HEK293 (cell line): ENCODE data around the gene LSM7.
A peak's percentile ranks its signal among the peaks of the same experiment; 100 is the strongest.

Experiments
- BCL11A ChIP-seq: fragments of 450-650 bp; formaldehyde crosslinking; IDR thresholded peaks from 2 replicates; pipeline ENCODE4 v1.5.1; 2016; ENCODE audit warnings: low read depth, missing biosample characterization, missing genetic modification characterization
- FEZF1 ChIP-seq: fragments of 450-650 bp; formaldehyde crosslinking; IDR thresholded peaks from 2 replicates; pipeline ENCODE4 v1.5.1; 2016; ENCODE audit warnings: missing biosample characterization, missing genetic modification characterization
- GFI1B ChIP-seq: fragments of 450-650 bp; formaldehyde crosslinking; IDR thresholded peaks from 2 replicates; pipeline ENCODE4 v1.5.1; 2016; ENCODE audit warnings: missing biosample characterization, missing genetic modification characterization
- GLI2 ChIP-seq: fragments of 450-650 bp; formaldehyde crosslinking; IDR thresholded peaks from 2 replicates; pipeline ENCODE4; 2017; ENCODE audit warnings: missing biosample characterization, missing genetic modification characterization, low read depth, borderline replicate concordance
- GLIS1 ChIP-seq: fragments of 450-650 bp; formaldehyde crosslinking; IDR thresholded peaks from 2 replicates; pipeline ENCODE4 v1.5.1; 2016; ENCODE audit warnings: missing biosample characterization, missing genetic modification characterization
- HOXA7 ChIP-seq: sonication (generic); formaldehyde crosslinking; IDR thresholded peaks from 2 replicates; pipeline ENCODE4 v1.8.1; 2022; ENCODE audit warnings: missing genetic modification reagents, borderline replicate concordance
- MZF1 ChIP-seq: fragments of 450-650 bp; formaldehyde crosslinking; IDR thresholded peaks from 2 replicates; pipeline ENCODE4 v1.5.1; 2017; ENCODE audit warnings: missing biosample characterization, missing genetic modification characterization, borderline replicate concordance
- RBAK ChIP-seq: fragments of 450-650 bp; formaldehyde crosslinking; IDR thresholded peaks from 2 replicates; pipeline ENCODE4 v1.5.1; 2016; ENCODE audit warnings: missing biosample characterization, missing genetic modification characterization
- REPIN1 ChIP-seq: fragments of 450-650 bp; formaldehyde crosslinking; IDR thresholded peaks from 2 replicates; pipeline ENCODE4 v1.5.1; 2017; ENCODE audit warnings: missing biosample characterization, missing genetic modification characterization, low read depth
- SETDB1 ChIP-seq: IDR thresholded peaks from one replicate; pipeline ENCODE4 v1.6.1; 2017; ENCODE audit warnings: mild to moderate bottlenecking, low read length, moderate library complexity, mixed read lengths; ENCODE audit not compliant: insufficient read length
- TCF7L2 ChIP-seq: IDR thresholded peaks from 2 replicates; pipeline ENCODE4 v1.6.1; 2011; ENCODE audit warnings: low read depth, mild to moderate bottlenecking, inconsistent platforms, low read length, moderate library complexity, borderline replicate concordance
- TRIM28 ChIP-seq: IDR thresholded peaks from 2 replicates; pipeline ENCODE4 v1.6.1; 2011; ENCODE audit warnings: low read length, control low read depth, borderline replicate concordance
- ZBTB17 ChIP-seq: fragments of 450-650 bp; formaldehyde crosslinking; IDR thresholded peaks from 2 replicates; pipeline ENCODE4 v1.5.1; 2016; ENCODE audit warnings: missing biosample characterization, missing genetic modification characterization
- ZBTB7A ChIP-seq: fragments of 450-650 bp; formaldehyde crosslinking; IDR thresholded peaks from 2 replicates; pipeline ENCODE4 v1.5.1; 2016; ENCODE audit warnings: low read depth, missing biosample characterization, missing genetic modification characterization
- ZFP69B ChIP-seq: fragments of 450-650 bp; formaldehyde crosslinking; IDR thresholded peaks from 2 replicates; pipeline ENCODE4 v1.5.1; 2016; ENCODE audit warnings: missing biosample characterization, missing genetic modification characterization
- ZNF140 ChIP-seq: fragments of 450-650 bp; formaldehyde crosslinking; IDR thresholded peaks from 2 replicates; pipeline ENCODE4 v1.5.1; 2016; ENCODE audit warnings: missing biosample characterization, missing genetic modification characterization
- ZNF175 ChIP-seq: fragments of 450-650 bp; formaldehyde crosslinking; IDR thresholded peaks from 2 replicates; pipeline ENCODE4 v1.5.1; 2016; ENCODE audit warnings: missing biosample characterization, missing genetic modification characterization
- ZNF19 ChIP-seq: fragments of 450-650 bp; formaldehyde crosslinking; IDR thresholded peaks from 2 replicates; pipeline ENCODE4; 2016; ENCODE audit warnings: missing biosample characterization, missing genetic modification characterization, low read depth
- ZNF221 ChIP-seq: fragments of 450-650 bp; formaldehyde crosslinking; IDR thresholded peaks from 2 replicates; pipeline ENCODE4 v1.5.1; 2017; ENCODE audit warnings: missing biosample characterization, missing genetic modification characterization, borderline replicate concordance
- ZNF266 ChIP-seq: fragments of 450-650 bp; formaldehyde crosslinking; IDR thresholded peaks from 2 replicates; pipeline ENCODE4 v1.5.1; 2016; ENCODE audit warnings: missing biosample characterization, missing genetic modification characterization, low read depth
- ZNF324 ChIP-seq: fragments of 450-650 bp; formaldehyde crosslinking; IDR thresholded peaks from 2 replicates; pipeline ENCODE4 v1.5.1; 2016; ENCODE audit warnings: missing biosample characterization, missing genetic modification characterization
- ZNF341 ChIP-seq: fragments of 450-650 bp; formaldehyde crosslinking; IDR thresholded peaks from 2 replicates; pipeline ENCODE4; 2016; ENCODE audit warnings: low read depth, missing biosample characterization, missing genetic modification characterization
- ZNF404 ChIP-seq: fragments of 450-650 bp; formaldehyde crosslinking; IDR thresholded peaks from 2 replicates; pipeline ENCODE4 v1.5.1; 2017; ENCODE audit warnings: missing biosample characterization, missing genetic modification characterization
- ZNF473 ChIP-seq: fragments of 450-650 bp; formaldehyde crosslinking; IDR thresholded peaks from 2 replicates; pipeline ENCODE4 v1.5.1; 2017; ENCODE audit warnings: missing biosample characterization, missing genetic modification characterization
- ZNF560 ChIP-seq: fragments of 450-650 bp; formaldehyde crosslinking; IDR thresholded peaks from 2 replicates; pipeline ENCODE4 v1.5.1; 2017; ENCODE audit warnings: missing biosample characterization, missing genetic modification characterization, borderline replicate concordance
- ZNF600 ChIP-seq: fragments of 450-650 bp; formaldehyde crosslinking; IDR thresholded peaks from 2 replicates; pipeline ENCODE4 v1.5.1; 2016; ENCODE audit warnings: missing biosample characterization, missing genetic modification characterization
- ZNF610 ChIP-seq: fragments of 450-650 bp; formaldehyde crosslinking; IDR thresholded peaks from 2 replicates; pipeline ENCODE4 v1.5.1; 2016; ENCODE audit warnings: missing biosample characterization, missing genetic modification characterization, borderline replicate concordance
- ZNF621 ChIP-seq: fragments of 450-650 bp; formaldehyde crosslinking; IDR thresholded peaks from 2 replicates; pipeline ENCODE4 v1.5.1; 2017; ENCODE audit warnings: missing biosample characterization, missing genetic modification characterization
- ZNF624 ChIP-seq: fragments of 450-650 bp; formaldehyde crosslinking; IDR thresholded peaks from 2 replicates; pipeline ENCODE4 v1.5.1; 2017; ENCODE audit warnings: missing biosample characterization, missing genetic modification characterization
- ZNF747 ChIP-seq: fragments of 450-650 bp; formaldehyde crosslinking; IDR thresholded peaks from 2 replicates; pipeline ENCODE4 v1.5.1; 2016; ENCODE audit warnings: missing biosample characterization, missing genetic modification characterization
- ZNF792 ChIP-seq: fragments of 450-650 bp; formaldehyde crosslinking; IDR thresholded peaks from 2 replicates; pipeline ENCODE4 v1.5.1; 2016; ENCODE audit warnings: missing biosample characterization, missing genetic modification characterization
- ZNF837 ChIP-seq: fragments of 450-650 bp; formaldehyde crosslinking; IDR thresholded peaks from 2 replicates; pipeline ENCODE4 v1.5.1; 2016; ENCODE audit warnings: missing biosample characterization, missing genetic modification characterization
- TF ChIP-seq, protein P1 (sequence below): fragments of 450-650 bp; formaldehyde crosslinking; IDR thresholded peaks from 2 replicates; pipeline ENCODE4 v1.5.1; 2016; ENCODE audit warnings: missing biosample characterization, missing genetic modification characterization
- TF ChIP-seq, protein P2 (sequence below): fragments of 450-650 bp; formaldehyde crosslinking; IDR thresholded peaks from 2 replicates; pipeline ENCODE4 v1.5.1; 2017; ENCODE audit warnings: missing biosample characterization, missing genetic modification characterization
- TF ChIP-seq, protein P3 (sequence below): fragments of 450-650 bp; formaldehyde crosslinking; IDR thresholded peaks from 2 replicates; pipeline ENCODE4 v1.5.1; 2017; ENCODE audit warnings: missing biosample characterization, missing genetic modification characterization
- TF ChIP-seq, protein P4 (sequence below): fragments of 450-650 bp; formaldehyde crosslinking; IDR thresholded peaks from 2 replicates; pipeline ENCODE4 v1.5.1; 2016; ENCODE audit warnings: missing biosample characterization, missing genetic modification characterization

Gene LSM7

DNA sequence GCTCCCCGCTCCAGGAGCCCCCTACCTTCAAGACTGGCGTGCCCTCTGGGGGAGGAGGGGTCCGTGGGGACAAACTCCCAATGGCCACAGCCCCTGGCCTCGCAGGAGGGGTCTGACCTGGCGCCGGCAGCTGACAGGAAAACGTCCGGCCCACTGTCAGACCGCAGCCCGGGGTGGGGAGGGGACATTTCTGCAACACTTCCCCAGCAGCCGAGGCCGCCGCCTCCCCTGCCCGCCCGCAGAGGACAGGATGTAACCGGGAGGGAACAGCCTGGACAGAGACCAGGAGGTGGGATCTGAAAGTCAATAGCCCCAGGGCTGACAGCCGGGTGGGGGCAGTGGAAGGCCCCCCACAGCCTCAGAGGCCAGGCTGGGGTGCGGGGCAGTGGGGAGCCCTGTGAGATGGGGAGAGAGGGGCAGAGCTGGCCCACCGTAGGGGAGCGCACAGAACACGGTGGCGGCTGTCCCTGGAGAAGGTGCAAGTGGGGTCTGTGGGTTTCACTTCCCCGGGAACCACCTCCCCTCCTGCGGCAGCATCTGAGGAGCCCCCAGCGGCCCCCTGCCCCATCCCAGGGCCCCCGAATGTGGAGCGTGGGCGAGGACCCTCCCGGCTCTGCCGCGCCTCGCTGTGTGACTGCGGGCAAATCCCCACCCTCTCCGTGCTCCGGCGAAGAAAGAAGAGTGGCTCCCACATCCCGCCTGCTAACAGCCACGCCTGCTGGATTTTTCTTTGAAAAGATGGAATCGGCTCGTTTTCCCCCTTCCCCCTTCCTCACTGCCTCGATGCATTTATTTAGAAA is 46.1 kb downstream of the LSM7 start, which contains the start of gene PEAK3 (continued):
- TF ChIP-seq SETDB1 (no peak), ZNF837 (tag by site-specific recombination) (no peak), ZNF341 (tag by site-specific recombination) (peak; percentile 78), ZNF747 (no peak), ZNF624 (tag by site-specific recombination) (no peak), RBAK (tag by site-specific recombination) (no peak), REPIN1 (tag by site-specific recombination) (no peak), HOXA7 (CRISPR knock-in tag) (no peak), ZNF600 (peak; percentile 29; the same call in 1 of the 2 replicates), TCF7L2 (no peak), ZNF610 (tag by site-specific recombination) (no peak), BCL11A (tag by site-specific recombination) (no peak), ZFP69B (tag by site-specific recombination) (no peak), ZBTB17 (tag by site-specific recombination) (no peak), ZBTB7A (tag by site-specific recombination) (no peak), ZNF140 (no peak), ZNF404 (tag by site-specific recombination) (no peak), ZNF473 (tag by site-specific recombination) (no peak), ZNF560 (tag by site-specific recombination) (no peak), FEZF1 (tag by site-specific recombination) (no peak), ZNF175 (no peak), ZNF221 (no peak), ZNF792 (tag by site-specific recombination) (no peak), MZF1 (tag by site-specific recombination) (no peak), ZNF621 (tag by site-specific recombination) (no peak), ZNF266 (tag by site-specific recombination) (no peak), TRIM28 (no peak), GLIS1 (tag by site-specific recombination) (peak; percentile 72), ZNF324 (tag by site-specific recombination) (no peak), ZNF19 (tag by site-specific recombination) (no peak), GLI2 (no peak), GFI1B (no peak)
- TF ChIP-seq, protein P1, sequence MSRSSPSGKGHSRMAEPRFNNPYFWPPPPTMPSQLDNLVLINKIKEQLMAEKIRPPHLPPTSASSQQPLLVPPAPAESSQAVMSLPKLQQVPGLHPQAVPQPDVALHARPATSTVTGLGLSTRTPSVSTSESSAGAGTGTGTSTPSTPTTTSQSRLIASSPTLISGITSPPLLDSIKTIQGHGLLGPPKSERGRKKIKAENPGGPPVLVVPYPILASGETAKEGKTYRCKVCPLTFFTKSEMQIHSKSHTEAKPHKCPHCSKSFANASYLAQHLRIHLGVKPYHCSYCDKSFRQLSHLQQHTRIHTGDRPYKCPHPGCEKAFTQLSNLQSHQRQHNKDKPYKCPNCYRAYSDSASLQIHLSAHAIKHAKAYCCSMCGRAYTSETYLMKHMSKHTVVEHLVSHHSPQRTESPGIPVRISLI = no peak
- TF ChIP-seq, protein P2, sequence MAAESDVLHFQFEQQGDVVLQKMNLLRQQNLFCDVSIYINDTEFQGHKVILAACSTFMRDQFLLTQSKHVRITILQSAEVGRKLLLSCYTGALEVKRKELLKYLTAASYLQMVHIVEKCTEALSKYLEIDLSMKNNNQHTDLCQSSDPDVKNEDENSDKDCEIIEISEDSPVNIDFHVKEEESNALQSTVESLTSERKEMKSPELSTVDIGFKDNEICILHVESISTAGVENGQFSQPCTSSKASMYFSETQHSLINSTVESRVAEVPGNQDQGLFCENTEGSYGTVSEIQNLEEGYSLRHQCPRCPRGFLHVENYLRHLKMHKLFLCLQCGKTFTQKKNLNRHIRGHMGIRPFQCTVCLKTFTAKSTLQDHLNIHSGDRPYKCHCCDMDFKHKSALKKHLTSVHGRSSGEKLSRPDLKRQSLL (tag by site-specific recombination) = no peak
- TF ChIP-seq, protein P3, sequence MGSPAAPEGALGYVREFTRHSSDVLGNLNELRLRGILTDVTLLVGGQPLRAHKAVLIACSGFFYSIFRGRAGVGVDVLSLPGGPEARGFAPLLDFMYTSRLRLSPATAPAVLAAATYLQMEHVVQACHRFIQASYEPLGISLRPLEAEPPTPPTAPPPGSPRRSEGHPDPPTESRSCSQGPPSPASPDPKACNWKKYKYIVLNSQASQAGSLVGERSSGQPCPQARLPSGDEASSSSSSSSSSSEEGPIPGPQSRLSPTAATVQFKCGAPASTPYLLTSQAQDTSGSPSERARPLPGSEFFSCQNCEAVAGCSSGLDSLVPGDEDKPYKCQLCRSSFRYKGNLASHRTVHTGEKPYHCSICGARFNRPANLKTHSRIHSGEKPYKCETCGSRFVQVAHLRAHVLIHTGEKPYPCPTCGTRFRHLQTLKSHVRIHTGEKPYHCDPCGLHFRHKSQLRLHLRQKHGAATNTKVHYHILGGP (tag by site-specific recombination) = no peak
- TF ChIP-seq, protein P4, sequence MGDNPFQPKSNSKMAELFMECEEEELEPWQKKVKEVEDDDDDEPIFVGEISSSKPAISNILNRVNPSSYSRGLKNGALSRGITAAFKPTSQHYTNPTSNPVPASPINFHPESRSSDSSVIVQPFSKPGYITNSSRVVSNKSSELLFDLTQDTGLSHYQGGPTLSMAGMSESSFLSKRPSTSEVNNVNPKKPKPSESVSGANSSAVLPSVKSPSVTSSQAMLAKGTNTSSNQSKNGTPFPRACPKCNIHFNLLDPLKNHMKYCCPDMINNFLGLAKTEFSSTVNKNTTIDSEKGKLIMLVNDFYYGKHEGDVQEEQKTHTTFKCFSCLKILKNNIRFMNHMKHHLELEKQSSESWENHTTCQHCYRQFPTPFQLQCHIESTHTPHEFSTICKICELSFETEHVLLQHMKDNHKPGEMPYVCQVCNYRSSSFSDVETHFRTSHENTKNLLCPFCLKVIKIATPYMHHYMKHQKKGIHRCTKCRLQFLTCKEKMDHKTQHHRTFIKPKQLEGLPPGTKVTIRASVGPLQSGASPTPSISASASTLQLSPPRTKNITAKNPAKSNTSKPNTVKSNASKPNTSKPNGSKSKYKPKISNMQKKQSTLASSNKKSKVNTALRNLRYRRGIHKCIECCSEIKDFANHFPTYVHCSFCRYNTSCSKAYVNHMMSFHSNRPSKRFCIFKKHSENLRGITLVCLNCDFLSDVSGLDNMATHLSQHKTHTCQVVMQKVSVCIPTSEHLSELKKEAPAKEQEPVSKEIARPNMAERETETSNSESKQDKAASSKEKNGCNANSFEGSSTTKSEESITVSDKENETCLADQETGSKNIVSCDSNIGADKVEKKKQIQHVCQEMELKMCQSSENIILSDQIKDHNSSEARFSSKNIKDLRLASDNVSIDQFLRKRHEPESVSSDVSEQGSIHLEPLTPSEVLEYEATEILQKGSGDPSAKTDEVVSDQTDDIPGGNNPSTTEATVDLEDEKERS (tag by site-specific recombination) = no peak
